Measurements from ENCODE around the gene RPL31. TPM values are rescaled to one million over a fixed set of nuclear protein-coding genes. Genes with fewer than 3 reads are reported as not detected.

Gene RPL31
- polyA plus RNA-seq, 4 donors = 2,275 to 7,641 (median 4,031) TPM

DNA sequence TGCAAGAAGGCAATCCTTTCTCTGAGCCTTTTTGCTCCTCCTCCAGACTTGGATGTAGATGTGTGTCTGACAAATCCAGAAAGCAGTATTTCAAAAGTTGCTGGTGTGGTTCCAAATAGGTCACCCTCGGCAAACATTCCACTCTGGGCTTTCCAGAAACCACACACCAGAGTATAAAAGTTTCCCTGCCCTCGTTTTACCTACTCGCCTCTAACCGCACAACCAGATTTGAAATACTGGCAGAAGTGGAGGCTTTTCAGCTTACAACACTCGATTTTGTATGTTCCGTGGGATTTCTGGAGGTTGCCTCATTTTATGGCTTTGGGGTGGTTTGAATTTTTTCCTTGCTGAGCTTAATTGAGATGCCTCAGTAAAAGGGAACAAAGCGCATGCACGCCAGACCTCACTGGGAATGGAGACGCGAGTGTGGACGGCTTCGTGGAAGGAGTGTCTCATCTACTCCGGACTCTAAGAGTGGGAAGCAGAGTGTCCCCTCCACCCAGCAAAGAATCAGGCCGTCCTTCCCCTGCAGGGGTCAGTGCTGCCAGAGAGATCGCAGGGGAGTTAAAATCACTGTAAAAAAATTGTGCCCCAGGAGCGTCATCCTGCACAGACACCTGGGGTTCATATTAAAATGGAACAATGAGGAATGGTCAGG lies 44.0 kb upstream of the RPL31 start:
- no peak for DNase-seq
- FAIRE-seq = no peak
- peaks cover 0 to 27% (median 3%) of the 10 kb centered on the region in 3 donors for H3K36me3 ChIP-seq (ENCODE audit: control insufficient read depth in 3 of 3, insufficient read depth in 2 of 3, low read depth in 1 of 3, low read length in 3 of 3)
- H3K27ac ChIP-seq (ENCODE audit: low read depth in 1 of 3, low read length in 2 of 3) = no peak overlapping the region
- no peak overlapping the region for H3K4me3 ChIP-seq (ENCODE audit: low read depth in 1 of 3, low read length in 3 of 3)
- no peaks in the 10 kb centered on the region for H3K9me3 ChIP-seq (ENCODE audit: control insufficient read depth in 2 of 2, insufficient read depth in 1 of 2, low read depth in 1 of 2, low read length in 1 of 2)
- WGBS, 3 donors = 80 to 89% (median 84%) methylated on average over 16 of the region's 16 CpGs
- H3K4me1 ChIP-seq (ENCODE audit: control insufficient read depth in 3 of 3, insufficient read depth in 2 of 3, low read depth in 1 of 3, low read length in 2 of 3) = no peaks in the 10 kb centered on the region
- no peaks in the 10 kb centered on the region for H3K27me3 ChIP-seq (ENCODE audit: control insufficient read depth in 3 of 3, insufficient read depth in 3 of 3, low read length in 3 of 3)

DNA sequence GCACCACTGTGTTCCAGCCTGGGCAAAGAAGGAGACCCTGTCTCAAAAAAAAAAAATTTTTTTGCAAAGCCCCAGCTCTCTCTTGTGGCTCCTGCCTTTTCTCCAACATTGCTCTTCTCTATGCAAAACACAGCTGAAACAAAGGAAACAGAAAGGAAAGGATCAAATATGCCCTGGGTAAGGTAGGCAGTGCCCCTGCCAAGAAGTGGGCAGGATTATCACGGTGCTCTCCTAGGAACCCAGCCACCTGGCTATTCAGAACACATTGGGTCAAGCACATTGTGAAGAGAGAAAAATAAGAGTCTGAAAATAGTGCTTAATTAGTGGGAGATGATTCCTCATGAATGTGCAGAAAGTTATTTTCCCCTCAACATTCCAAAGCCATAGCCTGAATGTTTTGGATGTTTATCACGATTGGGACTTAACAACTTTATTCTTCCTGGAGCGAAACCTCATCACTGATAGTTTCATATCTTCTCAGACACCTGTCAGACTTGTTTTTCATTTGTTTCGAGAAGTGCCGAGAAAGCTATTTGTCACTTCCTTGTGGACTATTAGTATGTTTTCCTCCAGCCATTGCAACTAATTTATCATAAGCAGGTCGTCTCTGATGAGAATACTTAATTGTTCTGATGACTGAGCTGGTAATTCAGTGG lies 42.7 kb upstream of the RPL31 start:
- Histone ChIP-seq H3K36me3 (ENCODE audit: control insufficient read depth in 3 of 3, insufficient read depth in 2 of 3, low read depth in 1 of 3, low read length in 3 of 3) (peaks cover 0 to 24% (median 2%) of the 10 kb centered on the region in 3 donors), H3K4me1 (ENCODE audit: control insufficient read depth in 3 of 3, insufficient read depth in 2 of 3, low read depth in 1 of 3, low read length in 2 of 3) (no peaks in the 10 kb centered on the region), H3K9me3 (ENCODE audit: control insufficient read depth in 2 of 2, insufficient read depth in 1 of 2, low read depth in 1 of 2, low read length in 1 of 2) (no peaks in the 10 kb centered on the region), H3K27ac (ENCODE audit: low read depth in 1 of 3, low read length in 2 of 3) (no peak overlapping the region), H3K4me3 (ENCODE audit: low read depth in 1 of 3, low read length in 3 of 3) (no peak overlapping the region), H3K27me3 (ENCODE audit: control insufficient read depth in 3 of 3, insufficient read depth in 3 of 3, low read length in 3 of 3) (no peaks in the 10 kb centered on the region)
- no peak for FAIRE-seq
- 17 to 36% (median 22%) methylated on average over 6 of the region's 6 CpGs for WGBS, 3 donors
- DNase-seq = no peak

DNA sequence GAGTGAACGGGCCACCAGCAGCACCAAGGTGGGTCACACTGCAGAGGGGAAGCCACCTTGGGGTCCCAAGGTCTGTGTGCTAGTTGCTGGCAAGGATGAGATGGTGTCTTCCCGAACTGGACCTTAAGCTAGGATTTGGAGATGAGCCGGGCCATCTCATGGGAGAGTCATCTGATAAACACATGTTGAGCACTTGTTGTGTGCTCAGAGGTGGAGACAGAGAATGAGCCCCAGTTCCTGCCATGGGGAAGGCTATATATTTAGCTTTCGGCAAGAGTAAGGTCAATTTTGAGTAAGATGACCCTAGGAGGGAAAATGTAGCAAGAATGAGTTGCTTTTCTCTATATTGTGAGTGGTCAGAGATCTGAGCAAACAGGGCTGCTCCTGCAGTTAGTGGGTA lies 41.4 kb upstream of the RPL31 start:
- Histone ChIP-seq H3K9me3 (ENCODE audit: control insufficient read depth in 2 of 2, insufficient read depth in 1 of 2, low read depth in 1 of 2, low read length in 1 of 2) (no peaks in the 10 kb centered on the region), H3K4me1 (ENCODE audit: control insufficient read depth in 3 of 3, insufficient read depth in 2 of 3, low read depth in 1 of 3, low read length in 2 of 3) (no peaks in the 10 kb centered on the region), H3K36me3 (ENCODE audit: control insufficient read depth in 3 of 3, insufficient read depth in 2 of 3, low read depth in 1 of 3, low read length in 3 of 3) (peaks cover 0 to 28% (median 2%) of the 10 kb centered on the region in 3 donors), H3K27ac (ENCODE audit: low read depth in 1 of 3, low read length in 2 of 3) (no peak overlapping the region), H3K4me3 (ENCODE audit: low read depth in 1 of 3, low read length in 3 of 3) (no peak overlapping the region), H3K27me3 (ENCODE audit: control insufficient read depth in 3 of 3, insufficient read depth in 3 of 3, low read length in 3 of 3) (no peaks in the 10 kb centered on the region)
- DNase-seq = no peak
- no peak for FAIRE-seq
- 88 to 92% (median 91%) methylated on average over 4 of the region's 4 CpGs for WGBS, 3 donors

DNA sequence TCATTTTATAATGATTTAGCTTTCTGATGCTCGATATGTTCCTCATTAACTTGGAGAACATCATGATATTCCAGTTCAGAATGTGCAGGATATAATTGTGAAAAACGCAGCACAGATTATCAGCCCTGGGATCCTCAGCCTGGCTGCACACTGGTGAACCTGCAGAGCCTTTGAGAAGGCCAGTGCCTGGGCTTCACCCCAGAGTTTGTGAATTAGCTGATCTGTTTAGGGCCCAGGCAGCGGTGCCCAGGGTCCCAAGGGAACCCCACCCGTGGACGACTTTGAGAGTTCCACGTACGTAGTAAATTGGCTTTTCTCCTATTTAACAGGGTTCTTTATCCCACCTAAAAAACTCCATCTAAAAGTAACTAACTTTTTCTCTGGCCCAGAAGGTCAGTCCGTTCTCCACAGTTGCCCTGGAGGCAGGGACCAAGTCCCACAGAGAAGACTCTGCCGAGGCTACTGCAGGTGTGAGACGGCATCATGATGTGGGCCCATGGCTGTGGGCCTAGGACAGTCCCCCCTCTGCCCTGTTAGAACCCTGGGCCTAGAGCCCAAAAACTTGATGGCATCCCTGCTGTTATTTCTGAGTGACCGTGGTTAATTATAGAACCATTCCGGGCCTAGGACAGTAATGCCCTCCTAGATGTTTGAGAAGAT lies 39.6 kb upstream of the RPL31 start:
- H3K4me1 ChIP-seq (ENCODE audit: control insufficient read depth in 3 of 3, insufficient read depth in 2 of 3, low read depth in 1 of 3, low read length in 2 of 3) = no peaks in the 10 kb centered on the region
- DNase-seq (no peak), FAIRE-seq (no peak)
- no peaks in the 10 kb centered on the region for H3K9me3 ChIP-seq (ENCODE audit: control insufficient read depth in 2 of 2, insufficient read depth in 1 of 2, low read depth in 1 of 2, low read length in 1 of 2)
- no peak overlapping the region for H3K27ac ChIP-seq (ENCODE audit: low read depth in 1 of 3, low read length in 2 of 3)
- peaks cover 0 to 23% (median 2%) of the 10 kb centered on the region in 3 donors for H3K36me3 ChIP-seq (ENCODE audit: control insufficient read depth in 3 of 3, insufficient read depth in 2 of 3, low read depth in 1 of 3, low read length in 3 of 3)
- no peak overlapping the region for H3K4me3 ChIP-seq (ENCODE audit: low read depth in 1 of 3, low read length in 3 of 3)
- WGBS, 3 donors = 86 to 97% (median 91%) methylated on average over 12 of the region's 12 CpGs
- H3K27me3 ChIP-seq (ENCODE audit: control insufficient read depth in 3 of 3, insufficient read depth in 3 of 3, low read length in 3 of 3) = no peaks in the 10 kb centered on the region

DNA sequence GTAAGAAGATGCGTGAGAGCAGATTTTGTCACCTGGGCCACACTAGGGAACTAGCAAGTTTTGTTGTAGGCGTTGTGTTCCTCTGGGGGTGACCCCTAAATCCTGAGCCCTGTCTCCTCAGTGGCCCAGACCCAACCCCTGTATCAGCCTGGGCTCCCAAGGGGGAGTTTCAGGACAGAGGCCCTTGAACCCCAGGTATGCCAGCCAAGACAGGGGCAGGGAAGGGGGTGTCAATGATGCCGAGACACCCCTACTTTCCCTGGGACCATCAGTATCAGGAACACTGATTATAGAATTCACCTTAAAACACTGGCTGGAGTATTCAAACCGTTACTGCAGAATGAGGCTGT lies 39.1 kb upstream of the RPL31 start:
- H3K27ac ChIP-seq (ENCODE audit: low read depth in 1 of 3, low read length in 2 of 3) = no peak overlapping the region
- FAIRE-seq = no peak
- no peaks in the 10 kb centered on the region for H3K4me1 ChIP-seq (ENCODE audit: control insufficient read depth in 3 of 3, insufficient read depth in 2 of 3, low read depth in 1 of 3, low read length in 2 of 3)
- no peak overlapping the region for H3K4me3 ChIP-seq (ENCODE audit: low read depth in 1 of 3, low read length in 3 of 3)
- no peak for DNase-seq
- peaks cover 2 to 26% (median 3%) of the 10 kb centered on the region in 3 donors for H3K36me3 ChIP-seq (ENCODE audit: control insufficient read depth in 3 of 3, insufficient read depth in 2 of 3, low read depth in 1 of 3, low read length in 3 of 3)
- no peaks in the 10 kb centered on the region for H3K9me3 ChIP-seq (ENCODE audit: control insufficient read depth in 2 of 2, insufficient read depth in 1 of 2, low read depth in 1 of 2, low read length in 1 of 2)
- no peaks in the 10 kb centered on the region for H3K27me3 ChIP-seq (ENCODE audit: control insufficient read depth in 3 of 3, insufficient read depth in 3 of 3, low read length in 3 of 3)
- WGBS, 3 donors = 89 to 92% (median 91%) methylated on average over 4 of the region's 4 CpGs

DNA sequence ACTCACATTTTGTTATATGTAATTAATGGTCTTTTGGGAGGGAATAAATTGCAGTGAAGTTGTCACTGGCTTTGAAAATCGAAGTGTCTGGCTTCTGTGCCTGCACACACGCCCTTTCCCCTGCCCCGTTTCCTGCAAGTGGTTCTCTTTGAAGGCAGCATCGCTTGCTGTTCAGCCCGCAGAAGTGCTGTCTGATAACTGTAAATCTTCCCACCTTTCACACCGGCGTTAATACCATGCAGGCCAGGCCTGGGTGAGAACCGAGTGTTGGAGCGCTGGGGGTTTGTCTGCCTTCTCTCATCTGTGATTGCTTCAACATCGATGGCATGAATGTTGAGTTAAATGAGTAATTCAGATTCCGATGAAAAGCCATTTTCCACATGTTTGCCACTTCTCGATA lies 37.9 kb upstream of the RPL31 start:
- WGBS, 3 donors = 77 to 95% (median 82%) methylated on average over 12 of the region's 12 CpGs
- Histone ChIP-seq H3K27ac (ENCODE audit: low read depth in 1 of 3, low read length in 2 of 3) (no peak overlapping the region), H3K9me3 (ENCODE audit: control insufficient read depth in 2 of 2, insufficient read depth in 1 of 2, low read depth in 1 of 2, low read length in 1 of 2) (no peaks in the 10 kb centered on the region), H3K4me3 (ENCODE audit: low read depth in 1 of 3, low read length in 3 of 3) (no peak overlapping the region), H3K36me3 (ENCODE audit: control insufficient read depth in 3 of 3, insufficient read depth in 2 of 3, low read depth in 1 of 3, low read length in 3 of 3) (peaks cover 3 to 35% (median 6%) of the 10 kb centered on the region in 3 donors), H3K27me3 (ENCODE audit: control insufficient read depth in 3 of 3, insufficient read depth in 3 of 3, low read length in 3 of 3) (no peaks in the 10 kb centered on the region), H3K4me1 (ENCODE audit: control insufficient read depth in 3 of 3, insufficient read depth in 2 of 3, low read depth in 1 of 3, low read length in 2 of 3) (no peaks in the 10 kb centered on the region)
- DNase-seq (no peak), FAIRE-seq (no peak)

DNA sequence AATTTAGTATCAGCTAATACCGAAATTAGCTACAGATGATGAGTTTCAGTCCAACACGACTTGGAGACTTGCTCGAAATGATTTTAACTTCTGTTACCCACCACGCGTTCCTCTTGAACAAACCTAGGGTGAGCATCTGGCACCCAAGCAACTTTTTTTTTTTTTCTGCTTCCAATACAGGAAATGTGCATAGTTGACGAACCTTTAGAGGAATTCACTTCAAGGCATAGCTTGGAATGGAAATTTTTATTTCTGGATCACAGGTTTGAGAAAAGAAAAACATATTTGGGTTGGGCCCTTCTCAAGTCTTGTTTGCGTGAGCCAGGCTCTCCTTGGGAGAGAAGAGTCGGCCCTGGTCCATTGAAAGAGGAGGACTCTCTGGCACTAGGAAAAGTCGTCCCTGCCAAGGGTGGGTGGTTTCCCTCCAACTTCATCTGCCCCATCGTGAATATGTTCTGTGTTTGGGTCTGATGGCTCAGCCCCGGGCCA lies 37.4 kb upstream of the RPL31 start:
- whole genome bisulfite sequencing, 3 donors = 81 to 89% (median 82%) methylated on average over 11 of the region's 11 CpGs
- DNase-seq = no peak
- Histone ChIP-seq H3K27ac (ENCODE audit: low read depth in 1 of 3, low read length in 2 of 3) (no peak overlapping the region), H3K4me1 (ENCODE audit: control insufficient read depth in 3 of 3, insufficient read depth in 2 of 3, low read depth in 1 of 3, low read length in 2 of 3) (no peaks in the 10 kb centered on the region), H3K9me3 (ENCODE audit: control insufficient read depth in 2 of 2, insufficient read depth in 1 of 2, low read depth in 1 of 2, low read length in 1 of 2) (no peaks in the 10 kb centered on the region), H3K36me3 (ENCODE audit: control insufficient read depth in 3 of 3, insufficient read depth in 2 of 3, low read depth in 1 of 3, low read length in 3 of 3) (peaks cover 3 to 35% (median 9%) of the 10 kb centered on the region in 3 donors), H3K27me3 (ENCODE audit: control insufficient read depth in 3 of 3, insufficient read depth in 3 of 3, low read length in 3 of 3) (no peaks in the 10 kb centered on the region), H3K4me3 (ENCODE audit: low read depth in 1 of 3, low read length in 3 of 3) (no peak overlapping the region)
- no peak for FAIRE-seq

DNA sequence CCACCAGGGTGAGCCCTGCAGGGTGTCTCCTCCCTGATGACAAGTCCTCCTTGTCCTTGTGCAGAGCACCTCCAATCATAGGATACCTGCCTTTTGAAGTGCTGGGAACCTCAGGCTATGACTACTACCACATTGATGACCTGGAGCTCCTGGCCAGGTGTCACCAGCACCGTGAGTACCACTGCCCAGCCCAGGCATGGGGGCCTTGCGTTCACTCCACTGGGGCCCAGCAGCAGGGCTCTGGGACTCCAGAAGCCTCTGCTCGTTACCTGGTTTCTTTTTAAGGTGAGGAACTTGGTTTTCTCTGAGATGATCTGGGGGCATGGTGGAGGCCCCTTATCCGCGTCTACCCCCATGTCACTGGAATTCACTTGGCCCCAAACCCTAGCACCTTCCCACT lies 36.5 kb upstream of the RPL31 start:
- 90 to 94% (median 92%) methylated on average over 5 of the region's 5 CpGs for WGBS, 3 donors
- no peak for DNase-seq
- H3K4me3 ChIP-seq (ENCODE audit: low read depth in 1 of 3, low read length in 3 of 3) = no peak overlapping the region

More for the DNA sequence above, 36.5 kb upstream of the RPL31 start:
- H3K27ac ChIP-seq (ENCODE audit: low read depth in 1 of 3, low read length in 2 of 3) = no peak overlapping the region
- no peak for FAIRE-seq
- no peaks in the 10 kb centered on the region for H3K9me3 ChIP-seq (ENCODE audit: control insufficient read depth in 2 of 2, insufficient read depth in 1 of 2, low read depth in 1 of 2, low read length in 1 of 2)
- H3K27me3 ChIP-seq (ENCODE audit: control insufficient read depth in 3 of 3, insufficient read depth in 3 of 3, low read length in 3 of 3) = no peaks in the 10 kb centered on the region
- H3K36me3 ChIP-seq (ENCODE audit: control insufficient read depth in 3 of 3, insufficient read depth in 2 of 3, low read depth in 1 of 3, low read length in 3 of 3) = peaks cover 6 to 37% (median 12%) of the 10 kb centered on the region in 3 donors
- no peaks in the 10 kb centered on the region for H3K4me1 ChIP-seq (ENCODE audit: control insufficient read depth in 3 of 3, insufficient read depth in 2 of 3, low read depth in 1 of 3, low read length in 2 of 3)
